Skin epidermis (tissue), 12 donors: ENCODE measurements around the gene TFEB.

Experiments used
- H3K27ac ChIP-seq, 21 experiments: fragments of 200-600 bp; sonication (generic) in 11 of 21; one replicate each; pipeline ENCODE4 v1.5.0; 2020; ENCODE audit warnings: mild to moderate bottlenecking in 3 of 21, inconsistent platforms in 2 of 21, moderate library complexity in 2 of 21
- H3K4me3 ChIP-seq, 7 experiments: fragments of 200-600 bp; sonication (generic) in 2 of 7; one replicate each; pipeline ENCODE4 v1.5.0; 2020; ENCODE audit warnings: inconsistent platforms in 2 of 7, mild to moderate bottlenecking in 2 of 7, moderate library complexity in 1 of 7

The TFEB gene

GRCh38 chr6:41728073-41728936 lies 7.1 kb downstream of the TFEB start:
- no peak overlapping the region for H3K4me3 ChIP-seq
- peak overlapping the region in 2 of 21 experiments; percentile 27 to 75 for H3K27ac ChIP-seq

- peak overlapping the region in 2 of 21 experiments; percentile 27 to 75 for H3K27ac ChIP-seq
These were observed 7.7 kb downstream of the TFEB start for GRCh38 chr6:41727705-41728072.

GRCh38 chr6:41726876-41727275 lies 8.5 kb downstream of the TFEB start:
- peak overlapping the region in 1 of 21 experiments; percentile 75 for H3K27ac ChIP-seq

More at GRCh38 chr6:41727705-41728072, 7.7 kb downstream of the TFEB start:
- no peak overlapping the region for H3K4me3 ChIP-seq

DNA sequence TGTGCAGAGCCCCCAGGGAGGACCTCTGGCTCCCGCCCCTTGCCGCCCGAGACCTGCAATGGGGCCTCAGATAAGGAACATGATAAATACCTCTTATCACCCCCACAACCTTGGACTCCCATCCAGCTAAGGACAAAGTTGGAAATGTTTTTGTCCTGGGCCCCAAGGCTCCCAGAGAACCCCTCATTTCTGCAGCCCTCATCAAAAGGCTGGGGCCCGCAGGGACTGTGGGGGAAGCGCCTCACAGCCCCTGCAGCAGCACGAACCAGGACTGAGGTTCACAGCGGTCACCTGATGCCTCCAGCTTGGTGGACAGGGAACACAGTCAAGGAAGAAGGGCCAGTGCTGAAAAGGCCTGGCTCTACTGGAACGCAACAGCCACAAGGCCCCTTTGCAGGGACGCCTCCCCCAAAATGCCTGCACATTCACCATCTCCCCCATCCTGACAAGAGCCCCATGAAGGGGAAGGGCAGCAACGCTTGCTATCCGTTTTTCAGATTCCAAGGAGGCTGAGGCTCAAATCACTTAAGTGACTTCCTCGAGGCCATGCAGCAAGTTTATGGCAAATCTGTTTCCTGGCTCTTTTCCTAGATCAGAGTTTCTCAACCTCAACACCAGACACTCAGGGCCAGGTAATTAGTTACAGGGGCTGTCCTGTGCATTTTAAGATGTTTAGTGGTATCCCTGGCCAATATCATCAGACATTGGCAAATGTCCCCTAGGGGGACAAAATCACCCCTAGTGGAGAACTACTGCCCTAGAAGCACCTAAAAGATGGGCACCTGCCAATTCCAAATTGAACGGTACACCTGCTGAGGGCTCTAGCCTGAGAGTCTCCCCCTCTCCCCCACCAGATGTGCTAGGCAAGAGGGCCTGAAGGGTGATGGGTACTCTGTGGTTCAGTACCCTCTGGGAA lies 10.6 kb downstream of the TFEB start:
- no peak overlapping the region for H3K4me3 ChIP-seq
- peak overlapping the region in 9 of 21 experiments; percentile 36 to 78 (median 68) for H3K27ac ChIP-seq

More at GRCh38 chr6:41726876-41727275, 8.5 kb downstream of the TFEB start:
- no peak overlapping the region for H3K4me3 ChIP-seq

- Histone ChIP-seq H3K27ac (peak overlapping the region in 17 of 21 experiments; percentile 1 to 78 (median 48)), H3K4me3 (no peak overlapping the region)
These were observed 11.2 kb downstream of the TFEB start for GRCh38 chr6:41724228-41724580.

GRCh38 chr6:41723530-41724227 lies 11.7 kb downstream of the TFEB start:
- peak overlapping the region in 1 of 7 experiments; percentile 7 for H3K4me3 ChIP-seq
- H3K27ac ChIP-seq = peak overlapping the region in 20 of 21 experiments; percentile 1 to 78 (median 50)

- peak overlapping the region in 16 of 21 experiments; percentile 1 to 78 (median 59) for H3K27ac ChIP-seq
- H3K4me3 ChIP-seq = peak overlapping the region in 1 of 7 experiments; percentile 7
These were observed 12.4 kb downstream of the TFEB start for GRCh38 chr6:41722969-41723529.

DNA sequence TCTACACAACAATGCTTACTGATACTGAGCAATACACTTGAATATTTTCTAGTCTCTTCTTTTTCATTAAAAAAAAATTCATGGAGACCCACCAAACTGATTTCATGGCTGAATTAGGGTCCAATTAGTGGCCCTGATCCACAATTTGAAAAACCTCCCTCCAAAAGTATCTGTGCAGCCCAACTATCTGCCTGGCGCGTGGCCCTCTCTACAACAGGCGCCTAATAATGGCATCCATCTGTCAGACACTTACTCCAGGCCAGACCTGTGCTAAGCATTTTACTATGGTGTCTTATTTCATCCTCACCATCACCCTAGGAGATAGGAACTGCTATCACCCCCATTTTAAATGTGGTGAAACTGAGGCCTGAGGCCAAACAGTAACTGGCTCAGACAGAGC lies 14.0 kb downstream of the TFEB start:
- Histone ChIP-seq H3K4me3 (no peak overlapping the region), H3K27ac (no peak overlapping the region)

GRCh38 chr6:41720783-41721182 lies 14.6 kb downstream of the TFEB start:
- H3K4me3 ChIP-seq = no peak overlapping the region
- H3K27ac ChIP-seq = no peak overlapping the region

GRCh38 chr6:41720262-41720620 lies 15.2 kb downstream of the TFEB start:
- Histone ChIP-seq H3K27ac (peak overlapping the region in 2 of 21 experiments; percentile 34 to 41), H3K4me3 (no peak overlapping the region)

- Histone ChIP-seq H3K27ac (peak overlapping the region in 4 of 21 experiments; percentile 4 to 41 (median 20)), H3K4me3 (no peak overlapping the region)
These were observed 15.8 kb downstream of the TFEB start for GRCh38 chr6:41719436-41720261.

DNA sequence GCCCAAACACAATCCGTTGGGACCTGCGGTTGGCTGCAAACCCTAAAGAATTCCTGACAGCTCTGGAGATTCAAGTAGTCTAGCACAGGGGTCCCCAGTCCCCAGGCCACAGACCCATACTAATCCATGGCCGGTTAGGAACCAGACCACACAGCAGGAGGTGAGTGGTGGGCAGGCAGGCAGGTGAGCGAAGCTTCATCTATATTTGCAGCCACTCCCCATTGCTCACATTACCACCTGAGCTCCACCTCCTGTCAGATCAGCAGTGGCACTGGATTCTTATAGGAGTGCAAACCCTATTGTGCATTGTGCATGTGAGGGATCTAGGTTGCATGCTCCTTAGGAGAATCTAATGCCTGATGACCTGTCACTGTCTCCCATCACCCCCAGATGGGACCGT lies 16.6 kb downstream of the TFEB start:
- H3K4me3 ChIP-seq = no peak overlapping the region
- peak overlapping the region in 4 of 21 experiments; percentile 9 to 27 (median 11) for H3K27ac ChIP-seq

DNA sequence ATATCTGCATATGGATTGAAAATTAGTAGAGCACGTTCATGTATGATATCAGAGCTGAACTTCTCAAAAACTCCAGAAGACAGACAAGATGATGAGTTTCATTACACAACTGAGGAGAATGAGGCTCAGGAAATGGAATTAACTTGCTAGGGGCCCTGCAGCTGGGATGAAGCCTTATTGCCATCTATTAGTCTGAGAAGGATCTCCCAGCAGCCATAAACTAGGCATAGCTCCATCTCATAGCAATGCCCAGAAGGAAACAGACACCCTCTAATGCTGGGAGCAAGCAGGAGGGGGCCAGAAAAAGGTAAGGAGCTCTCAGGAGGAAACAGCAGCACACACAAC lies 18.0 kb downstream of the TFEB start:
- peak overlapping the region in 2 of 21 experiments; percentile 23 to 27 for H3K27ac ChIP-seq
- H3K4me3 ChIP-seq = no peak overlapping the region

- Histone ChIP-seq H3K4me3 (no peak overlapping the region), H3K27ac (peak overlapping the region in 3 of 21 experiments; percentile 12 to 23 (median 16))
These were observed 18.7 kb downstream of the TFEB start for GRCh38 chr6:41716516-41717391.

DNA sequence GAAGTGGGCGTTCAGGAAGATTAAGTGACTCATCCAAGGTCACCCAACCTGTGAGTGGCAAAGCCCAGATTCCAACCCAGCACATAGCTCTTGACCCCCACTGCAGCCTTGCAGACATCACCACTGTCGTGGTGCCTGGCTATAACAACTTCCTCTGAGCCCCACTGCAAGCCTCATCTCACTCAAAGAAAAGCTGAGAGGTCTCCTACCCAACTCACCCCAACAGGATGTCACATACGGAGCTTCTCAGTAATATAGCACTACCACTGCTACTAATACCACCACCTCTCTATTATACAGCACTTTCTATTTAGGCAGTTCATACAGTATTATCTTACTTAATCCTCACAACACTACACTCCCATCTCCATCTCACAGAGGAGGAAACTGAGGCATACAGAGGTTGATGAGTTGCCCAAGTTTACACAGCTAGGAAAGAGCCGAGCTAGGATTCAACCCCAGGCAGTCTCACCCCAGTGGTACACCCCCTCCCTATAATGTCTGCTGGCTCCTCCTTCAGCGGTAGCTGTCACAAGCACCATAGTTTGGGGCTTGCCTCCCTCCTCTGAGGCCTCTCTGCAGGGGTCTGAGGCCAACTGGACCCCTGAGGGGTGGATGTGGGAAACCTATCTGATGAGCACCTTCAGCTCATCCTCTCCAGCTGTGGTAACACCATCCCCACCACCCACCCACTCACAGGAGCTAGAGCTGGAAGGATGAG lies 19.5 kb downstream of the TFEB start:
- Histone ChIP-seq H3K27ac (peak overlapping the region in 2 of 21 experiments; percentile 12 to 23), H3K4me3 (no peak overlapping the region)

- H3K27ac ChIP-seq = peak overlapping the region in 6 of 21 experiments; percentile 8 to 76 (median 52)
- H3K4me3 ChIP-seq = no peak overlapping the region
These were observed 20.7 kb downstream of the TFEB start for GRCh38 chr6:41714556-41715273.
